Mesodermal cell (in vitro differentiated cells): ENCODE measurements around the gene FAM124A.

Experiments used
- H3K27ac ChIP-seq: 2 replicates; pipeline ENCODE4 v1.7.0; 2013; ENCODE audit warnings: mild to moderate bottlenecking, low read depth, low read length, moderate library complexity; ENCODE audit not compliant: severe bottlenecking
- H3K36me3 ChIP-seq: 2 replicates; pipeline ENCODE4 v1.7.1; 2013; ENCODE audit warnings: mild to moderate bottlenecking, low read length, moderate library complexity; ENCODE audit not compliant: control insufficient read depth, insufficient read depth
- H3K4me1 ChIP-seq: one replicate; pipeline ENCODE4 v1.7.1; 2013; ENCODE audit warnings: mild to moderate bottlenecking, low read length; ENCODE audit not compliant: insufficient read depth, control insufficient read depth, poor library complexity, severe bottlenecking
- H3K4me3 ChIP-seq: 2 replicates; pipeline ENCODE4 v1.7.0; 2013; ENCODE audit warnings: low read length, control low read depth, mild to moderate bottlenecking; ENCODE audit not compliant: insufficient read depth, poor library complexity, severe bottlenecking; ENCODE audit errors: extremely low read depth
- H3K9me3 ChIP-seq: 2 replicates; pipeline ENCODE4 v1.7.1; 2013; ENCODE audit warnings: mild to moderate bottlenecking, low read length, moderate library complexity; ENCODE audit not compliant: control insufficient read depth
- WGBS, 2 experiments: methylation state at CpG; one replicate each; pipeline ENCODE4 v1.1.5; 2013; ENCODE audit warnings: missing lambda C conversion rate in 2 of 2; ENCODE audit not compliant: insufficient coverage in 2 of 2; 5-methylcytosine and 5-hydroxymethylcytosine counted together

FAM124A gene

DNA sequence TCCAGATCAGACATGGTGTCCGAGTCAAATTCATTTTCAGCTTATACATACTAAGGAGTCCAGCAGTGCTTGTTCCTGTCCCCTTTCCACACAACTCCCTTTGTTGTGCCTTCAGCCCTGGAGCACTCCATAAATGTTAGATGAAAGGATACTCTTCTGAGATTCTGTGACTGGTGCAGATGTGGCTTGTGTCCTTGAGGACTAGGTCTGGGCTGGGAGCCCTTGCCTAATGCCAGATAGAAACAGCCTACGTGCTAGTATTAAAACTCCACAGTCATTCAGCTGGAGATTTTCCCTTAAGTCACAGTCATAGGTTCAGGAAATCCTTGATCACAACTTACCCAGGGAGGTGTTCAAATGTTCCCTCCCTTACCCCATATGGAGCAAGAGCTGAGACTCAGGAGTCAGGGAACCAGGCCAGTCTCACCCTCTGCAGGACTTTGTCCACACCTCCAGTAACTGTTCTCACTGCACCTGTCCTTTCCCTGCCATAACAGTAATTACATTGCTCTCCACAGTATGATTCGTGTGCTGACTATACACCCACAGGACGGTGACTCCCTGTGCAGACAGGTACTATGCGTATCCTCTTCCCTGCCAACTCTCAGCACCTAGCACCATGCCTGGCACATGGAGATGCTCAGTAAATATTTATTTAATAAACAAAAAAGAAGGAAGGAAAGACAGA lies 101.8 kb downstream of the FAM124A start:
- Histone ChIP-seq H3K9me3 (no peaks in the 10 kb centered on the region), H3K27ac (no peak overlapping the region), H3K4me1 (peaks cover 4% of the 10 kb centered on the region), H3K36me3 (no peaks in the 10 kb centered on the region), H3K4me3 (no peak overlapping the region)
- 68 to 77% methylated on average over 3 of the region's 5 CpGs for WGBS, 2 experiments

DNA sequence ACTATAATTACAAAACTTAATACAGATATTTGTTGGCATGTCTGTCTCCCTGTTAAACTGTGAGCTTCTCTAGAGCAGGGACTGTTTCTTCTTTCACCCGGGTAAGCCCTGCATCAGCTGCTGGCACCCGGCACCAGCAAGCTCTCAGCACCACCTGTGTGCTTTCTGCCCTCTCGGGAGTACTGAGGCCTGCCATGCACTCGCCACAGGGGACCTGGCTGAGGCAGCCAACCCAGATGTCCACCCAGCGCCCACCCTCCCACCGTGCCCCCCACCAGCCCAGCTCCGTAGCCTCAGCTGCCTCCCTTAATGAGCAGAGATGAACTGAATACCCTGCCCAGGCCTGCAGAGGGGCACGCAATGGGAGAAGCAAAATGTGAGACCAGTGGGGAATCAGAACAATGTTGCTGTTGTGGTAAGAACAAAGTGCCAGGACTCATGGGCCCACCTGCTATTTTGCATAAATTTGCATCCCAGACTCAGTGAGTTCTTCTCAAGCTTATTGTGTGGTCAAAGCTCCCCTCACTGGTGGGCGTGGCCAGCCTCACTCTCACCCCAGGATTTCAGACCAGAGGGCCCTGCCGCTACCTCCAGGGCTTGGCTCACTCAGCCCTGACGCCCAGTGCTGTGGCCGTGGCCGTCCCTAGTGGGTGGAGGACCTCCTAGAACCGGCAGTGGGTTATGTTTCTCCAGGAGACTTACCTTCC lies 102.7 kb downstream of the FAM124A start:
- H3K4me3 ChIP-seq = no peak overlapping the region
- no peak overlapping the region for H3K27ac ChIP-seq
- H3K9me3 ChIP-seq = no peaks in the 10 kb centered on the region
- no peaks in the 10 kb centered on the region for H3K36me3 ChIP-seq
- peaks cover 4% of the 10 kb centered on the region for H3K4me1 ChIP-seq
- WGBS, 2 experiments = 82 to 91% methylated on average over 4 to 12 of the region's 14 CpGs

DNA sequence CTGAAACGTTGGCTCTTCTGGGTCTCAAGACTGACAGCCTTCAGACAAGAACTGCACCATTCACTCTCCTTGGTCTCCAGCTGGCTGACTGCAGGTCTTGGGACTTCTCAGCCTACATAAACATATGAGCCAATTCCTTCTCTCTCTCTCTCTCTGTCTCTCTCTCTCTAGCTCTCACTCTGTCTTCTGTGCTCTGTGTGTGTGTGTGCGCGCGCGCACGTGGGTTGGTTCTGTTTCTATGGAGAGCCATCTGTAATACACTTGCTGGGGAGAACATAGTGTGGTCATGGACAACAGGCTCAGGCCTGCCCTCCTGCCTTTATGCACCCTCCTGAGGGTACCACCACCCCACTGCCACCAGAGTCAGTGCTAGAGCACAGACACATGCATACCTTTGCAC lies 103.6 kb downstream of the FAM124A start:
- WGBS, 2 experiments = 50 to 89% methylated on average over 1 of the region's 6 CpGs
- no peak overlapping the region for H3K4me3 ChIP-seq
- H3K4me1 ChIP-seq = peaks cover 4% of the 10 kb centered on the region
- H3K9me3 ChIP-seq = no peaks in the 10 kb centered on the region
- no peak overlapping the region for H3K27ac ChIP-seq
- no peaks in the 10 kb centered on the region for H3K36me3 ChIP-seq

DNA sequence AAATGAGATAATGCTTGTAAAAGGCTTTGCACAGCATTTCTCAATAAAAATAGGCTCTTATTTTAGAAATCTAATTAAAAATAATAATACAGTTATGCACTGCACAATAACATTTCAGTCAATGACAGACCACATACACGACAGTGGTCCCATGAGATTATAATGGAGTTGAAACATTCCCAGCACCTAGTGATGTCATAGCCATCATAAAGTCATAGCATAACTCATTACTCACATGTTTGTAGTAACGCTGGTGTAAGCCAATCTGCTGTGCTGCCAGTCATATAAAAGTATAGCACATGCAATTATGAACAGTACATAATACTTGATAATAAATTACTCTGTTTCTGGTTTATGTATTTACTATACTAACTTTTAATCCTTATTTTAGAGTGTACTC lies 104.6 kb downstream of the FAM124A start:
- no CpG with 5 or more reads among the region's 2 CpGs for WGBS, 2 experiments
- H3K36me3 ChIP-seq = no peaks in the 10 kb centered on the region
- no peak overlapping the region for H3K4me3 ChIP-seq
- H3K4me1 ChIP-seq = peaks cover 4% of the 10 kb centered on the region
- H3K27ac ChIP-seq = no peak overlapping the region
- H3K9me3 ChIP-seq = no peaks in the 10 kb centered on the region

DNA sequence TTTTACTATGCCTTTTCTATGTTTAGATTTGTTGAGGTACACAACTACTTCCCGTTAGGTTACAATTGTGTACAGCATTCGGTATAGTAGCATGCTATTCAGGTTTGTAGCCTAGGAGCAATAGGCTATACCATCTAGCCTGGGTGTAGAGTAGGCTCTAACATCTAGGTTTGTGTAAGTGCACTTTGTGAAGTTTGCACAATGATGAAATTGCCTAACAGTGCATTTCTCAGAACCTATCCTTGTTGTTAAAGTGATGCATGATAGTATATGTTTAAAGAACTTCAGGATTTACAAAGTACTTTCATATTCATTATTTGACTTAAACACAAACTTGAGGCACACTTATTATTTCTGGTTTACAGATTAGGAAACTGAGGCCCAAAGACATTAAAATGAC lies 105.8 kb downstream of the FAM124A start:
- no peak overlapping the region for H3K27ac ChIP-seq
- H3K4me3 ChIP-seq = no peak overlapping the region
- 100% methylated on average over 1 of the region's 2 CpGs for WGBS, 2 experiments
- H3K4me1 ChIP-seq = peaks cover 4% of the 10 kb centered on the region
- no peaks in the 10 kb centered on the region for H3K36me3 ChIP-seq
- H3K9me3 ChIP-seq = no peaks in the 10 kb centered on the region

DNA sequence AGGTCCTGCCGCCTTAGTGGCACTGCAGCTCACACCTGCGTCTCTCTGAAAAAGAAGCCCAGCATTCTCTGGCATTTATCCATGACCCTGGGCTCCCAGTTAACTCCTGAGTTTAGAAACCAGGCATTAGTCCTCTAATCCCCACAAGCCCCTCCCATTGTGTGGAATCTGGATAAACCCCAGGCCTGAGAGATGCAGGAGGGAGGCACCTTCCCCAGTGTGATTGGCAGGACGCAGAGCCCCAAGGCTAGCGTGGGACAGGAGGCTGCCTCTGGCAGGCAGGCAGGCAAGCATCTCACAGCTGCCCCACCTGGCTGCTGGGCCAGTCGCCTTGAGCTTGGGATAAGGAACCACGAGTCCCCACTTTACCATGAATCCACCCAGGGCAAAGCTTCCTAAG lies 106.3 kb downstream of the FAM124A start:
- peaks cover 4% of the 10 kb centered on the region for H3K4me1 ChIP-seq
- no peaks in the 10 kb centered on the region for H3K36me3 ChIP-seq
- no peaks in the 10 kb centered on the region for H3K9me3 ChIP-seq
- 59 to 66% methylated on average over 4 of the region's 6 CpGs for WGBS, 2 experiments
- no peak overlapping the region for H3K27ac ChIP-seq
- H3K4me3 ChIP-seq = no peak overlapping the region

DNA sequence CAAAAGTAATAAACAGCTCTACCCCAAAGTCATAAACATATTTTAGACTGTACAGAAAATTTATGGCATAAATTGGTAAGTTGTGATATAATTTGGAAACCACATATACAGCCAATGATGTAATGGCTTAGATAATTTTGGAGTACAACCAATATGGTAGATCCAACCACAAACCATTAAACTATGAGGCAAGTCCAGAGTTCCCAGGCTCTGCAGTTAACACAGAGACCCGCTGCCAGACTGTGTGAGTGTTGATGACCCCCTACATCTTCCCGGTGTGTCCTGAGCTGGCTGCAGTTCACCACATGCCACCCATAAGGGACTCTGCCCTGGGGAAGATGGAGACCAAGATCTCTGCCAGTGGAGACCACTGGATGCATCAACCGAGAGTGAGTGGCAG lies 107.4 kb downstream of the FAM124A start:
- Histone ChIP-seq H3K9me3 (no peaks in the 10 kb centered on the region), H3K4me1 (peaks cover 4% of the 10 kb centered on the region), H3K4me3 (no peak overlapping the region), H3K36me3 (no peaks in the 10 kb centered on the region), H3K27ac (no peak overlapping the region)
- 96 to 97% methylated on average over 3 of the region's 3 CpGs for WGBS, 2 experiments

DNA sequence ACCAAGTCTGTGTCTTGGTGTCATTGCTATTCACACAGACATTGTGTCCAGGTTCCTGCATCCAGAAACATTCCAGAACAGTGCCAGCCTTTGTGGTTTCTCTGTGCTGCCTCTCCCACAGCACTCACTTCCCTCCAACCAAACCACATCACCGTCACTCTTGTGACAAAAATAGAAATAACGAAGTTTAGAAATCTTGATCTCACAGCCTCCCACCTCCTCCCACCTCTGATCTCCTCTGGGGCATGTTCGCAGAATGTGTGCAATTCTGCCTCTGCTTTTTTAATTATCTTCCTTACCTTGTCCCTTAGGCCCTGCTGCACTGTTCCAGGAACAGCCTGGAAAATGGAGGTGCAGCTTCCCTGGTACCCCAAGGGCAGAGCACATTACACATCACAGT lies 108.6 kb downstream of the FAM124A start:
- H3K36me3 ChIP-seq = no peaks in the 10 kb centered on the region
- H3K4me3 ChIP-seq = no peak overlapping the region
- H3K27ac ChIP-seq = no peak overlapping the region
- WGBS, 2 experiments = 84 to 89% methylated on average over 1 to 3 of the region's 3 CpGs
- H3K4me1 ChIP-seq = peaks cover 4% of the 10 kb centered on the region
- no peaks in the 10 kb centered on the region for H3K9me3 ChIP-seq

DNA sequence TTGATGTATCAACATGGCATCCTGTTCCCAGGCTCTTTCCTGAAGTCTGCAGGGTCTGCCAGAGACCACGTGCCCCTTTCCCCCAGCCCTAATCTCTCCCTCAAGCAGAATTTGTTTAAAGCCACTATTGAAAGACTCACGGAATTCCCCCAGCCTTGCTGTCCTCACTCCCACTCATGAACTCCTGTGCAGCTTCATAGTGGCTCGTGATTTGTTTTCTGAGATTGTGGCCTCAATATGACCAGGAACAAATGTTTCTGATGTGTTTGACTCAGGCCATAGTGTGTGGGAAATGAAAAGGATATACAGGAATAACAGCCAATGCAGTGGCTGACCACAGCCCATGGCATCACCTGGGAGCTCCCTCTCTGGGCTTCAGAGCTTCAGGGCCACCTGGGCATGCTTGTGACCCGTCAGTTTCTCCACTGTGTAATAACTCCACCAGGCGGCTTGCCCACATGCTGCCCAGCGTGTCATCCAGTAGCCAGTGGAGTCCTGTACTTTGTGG lies 109.2 kb downstream of the FAM124A start:
- Histone ChIP-seq H3K9me3 (no peaks in the 10 kb centered on the region), H3K27ac (no peak overlapping the region), H3K36me3 (no peaks in the 10 kb centered on the region), H3K4me1 (peaks cover 4% of the 10 kb centered on the region), H3K4me3 (no peak overlapping the region)
- WGBS, 2 experiments = 81 to 93% methylated on average over 4 of the region's 6 CpGs

DNA sequence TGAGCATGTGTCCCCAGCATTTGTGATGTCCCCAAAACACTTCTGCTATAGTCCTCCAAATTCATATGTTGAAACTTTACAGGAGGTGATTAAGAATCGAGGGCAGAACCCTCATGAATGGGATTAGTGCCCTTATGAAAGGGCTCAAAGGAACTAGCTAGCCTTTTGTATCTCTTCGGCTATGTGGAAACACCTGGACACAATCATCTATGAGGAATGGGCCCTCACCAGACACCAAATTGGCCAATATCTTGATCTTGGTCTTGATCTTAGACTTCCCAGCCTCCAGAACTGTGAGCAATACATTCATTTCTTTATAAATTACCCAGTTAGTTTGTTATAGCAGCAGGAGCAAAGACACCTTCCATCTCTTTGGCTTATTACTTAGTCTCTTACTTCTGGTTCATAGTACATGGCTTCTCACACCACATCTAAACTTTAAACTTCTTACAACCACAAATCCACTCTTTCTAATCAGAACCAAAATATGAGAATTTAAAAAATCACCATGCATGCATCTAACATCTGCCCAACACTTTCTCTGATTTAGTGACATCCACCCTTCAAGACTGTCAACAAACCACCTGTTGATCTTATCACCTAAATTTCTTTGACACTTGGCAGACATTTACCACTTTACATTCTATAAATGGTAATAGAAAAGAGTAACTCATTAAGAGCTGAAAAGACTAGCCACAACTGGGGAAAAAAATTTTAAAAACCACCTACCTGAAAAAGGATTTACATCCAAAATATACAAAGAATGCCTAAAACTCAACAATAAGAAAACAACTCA lies 110.6 kb downstream of the FAM124A start:
- Histone ChIP-seq H3K4me3 (no peak overlapping the region), H3K36me3 (no peaks in the 10 kb centered on the region), H3K27ac (no peak overlapping the region), H3K9me3 (no peaks in the 10 kb centered on the region), H3K4me1 (peaks cover 4% of the 10 kb centered on the region)
- 92 to 100% methylated on average over 1 to 2 of the region's 2 CpGs for WGBS, 2 experiments
